GM19468 (cell line): ENCODE data around the gene GJA4.
"Not testable (repeated sequence)": the region's sequence is repeated elsewhere in the genome, so short reads cannot be mapped to it uniquely, and the experiment has no call there.

Experiments
- ATAC-seq: cut with Tn5 transposase; IDR thresholded peaks from one replicate; pipeline ENCODE4 v1.9.1; 2021; ENCODE audit warnings: mild to moderate bottlenecking, moderate library complexity, moderate number of reproducible peaks; ENCODE audit not compliant: unreplicated experiment; ENCODE audit errors: extremely low read depth

Gene GJA4

DNA sequence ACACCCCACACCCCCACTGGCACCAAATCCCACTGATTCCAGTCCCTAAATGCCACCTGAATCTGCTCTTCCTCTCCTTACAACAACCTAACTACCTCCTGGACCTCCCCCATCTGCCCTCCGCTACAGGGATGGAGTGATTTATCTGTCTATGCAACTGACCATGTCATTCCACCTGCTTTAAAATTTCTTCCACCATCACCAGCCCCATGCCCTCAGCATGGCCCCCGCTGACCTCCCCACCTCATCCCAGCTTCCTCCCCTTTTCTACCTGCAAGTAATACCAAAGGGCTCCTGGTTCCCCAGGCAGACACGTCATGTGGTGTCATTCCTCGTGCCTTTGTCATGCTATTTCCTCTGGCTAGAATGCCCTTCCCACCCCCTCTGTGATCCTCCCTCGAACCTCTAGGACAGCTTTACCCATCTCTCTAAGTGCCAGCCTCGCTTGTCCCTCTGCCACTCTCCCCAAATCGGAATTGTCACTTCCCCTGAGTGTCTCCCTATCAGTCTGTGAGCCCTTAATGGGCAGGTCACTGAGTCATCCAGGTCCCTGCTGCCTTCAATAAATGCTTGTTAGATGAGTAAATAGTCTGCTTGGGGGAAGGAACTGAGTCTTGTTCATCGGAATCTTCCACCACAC is 29.5 kb upstream of the GJA4 start:
- no peak for ATAC-seq

DNA sequence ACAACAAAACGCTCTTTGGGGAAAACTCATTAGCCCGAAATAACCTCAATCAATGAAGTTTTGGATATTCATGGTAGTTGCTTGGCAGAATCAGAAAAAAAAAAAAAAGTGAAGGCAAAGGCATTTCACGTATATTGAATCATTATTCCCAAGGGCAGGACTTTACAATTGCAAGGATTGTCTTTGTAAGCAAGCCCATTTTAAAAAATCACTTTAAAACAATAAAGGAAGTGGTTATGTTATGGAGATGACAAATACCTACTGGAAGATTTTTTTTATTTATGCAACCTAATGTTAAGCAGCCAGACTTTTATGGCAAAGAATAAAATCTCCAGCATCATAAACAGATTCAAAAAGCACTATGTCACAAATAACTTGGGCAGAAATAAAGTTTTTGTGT is 23.9 kb upstream of the GJA4 start:
- no peak for ATAC-seq

DNA sequence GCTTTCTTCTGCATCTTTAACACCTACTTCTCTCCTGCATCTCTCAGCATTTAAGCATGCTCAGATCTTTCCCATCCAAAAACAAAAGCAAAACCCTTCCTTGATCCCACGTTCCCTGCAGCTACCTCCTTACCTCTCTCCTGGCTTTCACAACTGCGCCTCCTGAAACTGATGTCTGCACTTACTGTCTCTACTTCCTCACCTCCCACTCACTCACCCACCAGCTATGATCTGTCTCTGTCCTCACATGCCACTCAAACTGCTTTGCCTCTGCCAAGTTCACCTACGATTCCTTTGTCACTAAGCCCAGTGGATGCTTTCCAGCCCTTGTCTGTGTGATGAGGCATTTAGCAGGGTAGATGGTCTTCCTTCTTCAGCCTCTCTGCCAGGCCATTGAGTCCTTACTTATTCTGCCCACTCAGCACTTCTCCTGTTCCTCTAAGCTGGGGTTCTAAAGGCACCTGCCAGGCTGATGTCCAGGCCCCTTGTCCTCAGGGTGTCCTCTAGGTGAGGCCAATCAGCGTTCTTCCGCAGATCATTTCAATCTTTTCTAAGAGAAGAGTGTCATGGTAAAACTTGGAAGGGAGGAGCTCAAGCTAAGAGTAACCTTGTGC is 21.8 kb upstream of the GJA4 start:
- ATAC-seq = no peak

DNA sequence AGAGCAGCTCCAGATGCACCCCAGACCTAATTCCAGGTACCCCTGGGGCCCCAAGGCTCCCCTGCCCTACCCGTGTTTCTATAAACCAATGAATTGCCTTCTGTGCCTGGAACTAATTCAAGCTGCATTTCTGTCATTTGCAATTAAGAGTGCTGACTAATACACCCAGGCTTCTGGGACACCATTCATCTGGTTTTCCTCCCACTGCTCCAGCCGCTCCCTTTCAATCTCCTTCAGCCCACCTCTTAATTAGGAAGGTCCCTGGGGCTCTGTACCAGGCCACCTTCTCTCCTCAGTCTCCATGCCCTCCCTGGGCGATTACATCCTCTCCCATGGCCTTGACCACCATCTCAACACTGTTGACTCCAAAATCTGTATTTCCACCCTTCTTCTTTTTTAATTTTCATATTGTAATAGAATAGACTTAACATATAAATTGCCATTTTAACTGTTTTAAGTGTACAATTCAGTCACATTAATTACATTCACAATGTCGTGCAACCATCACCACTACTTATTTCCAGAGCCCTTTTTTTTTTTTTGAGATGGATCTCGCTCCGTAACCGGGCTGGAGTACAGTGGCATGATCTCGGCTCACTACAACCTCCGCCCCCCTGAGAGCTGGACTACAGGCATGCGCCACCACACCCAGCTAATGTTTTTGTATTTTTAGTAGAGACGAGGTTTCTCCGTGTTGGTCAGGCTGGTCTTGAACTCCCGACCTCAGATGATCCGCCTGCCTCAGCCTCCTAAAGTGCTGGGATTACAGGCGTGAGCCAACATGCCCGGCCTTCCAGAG is 21.0 kb upstream of the GJA4 start:
- ATAC-seq = no peak

DNA sequence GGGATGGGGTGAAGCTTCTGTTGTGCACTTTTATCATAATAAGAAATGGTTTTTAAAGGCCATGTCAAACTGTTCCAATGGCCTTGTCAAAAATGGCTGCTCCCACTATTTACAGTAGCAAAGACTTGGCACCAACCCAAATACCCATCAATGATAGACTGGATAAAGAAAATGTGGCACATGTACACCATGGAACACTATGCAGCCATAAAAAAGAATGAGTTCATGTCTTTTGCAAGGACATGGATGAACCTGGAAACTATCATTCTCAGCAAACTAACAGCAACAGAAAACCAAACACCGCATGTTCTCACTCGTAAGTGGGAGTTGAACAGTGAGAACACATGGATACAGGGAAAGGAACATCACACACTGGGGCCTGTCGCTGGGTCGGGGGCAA is 19.7 kb upstream of the GJA4 start:
- not testable (repeated sequence) for ATAC-seq

DNA sequence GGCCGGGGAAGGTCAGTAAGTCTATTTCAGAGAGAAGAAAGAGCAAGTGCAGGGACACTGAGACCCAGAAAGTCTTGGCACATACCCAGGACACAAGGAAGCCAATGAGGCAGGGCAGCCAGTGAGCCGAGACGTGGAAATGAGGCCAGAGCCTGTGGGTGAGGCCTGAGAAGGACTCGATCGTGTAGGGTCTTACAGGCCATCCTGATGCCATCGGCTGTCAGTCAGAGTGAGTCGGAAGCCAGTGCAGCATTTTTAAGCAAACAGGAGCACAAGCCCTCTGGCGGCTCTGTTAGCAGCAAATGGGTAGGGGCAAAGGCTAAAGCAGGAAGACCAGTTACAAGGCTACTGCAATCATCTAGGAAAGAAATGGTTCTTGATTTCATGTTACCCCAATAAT is 17.8 kb upstream of the GJA4 start:
- ATAC-seq = no peak

DNA sequence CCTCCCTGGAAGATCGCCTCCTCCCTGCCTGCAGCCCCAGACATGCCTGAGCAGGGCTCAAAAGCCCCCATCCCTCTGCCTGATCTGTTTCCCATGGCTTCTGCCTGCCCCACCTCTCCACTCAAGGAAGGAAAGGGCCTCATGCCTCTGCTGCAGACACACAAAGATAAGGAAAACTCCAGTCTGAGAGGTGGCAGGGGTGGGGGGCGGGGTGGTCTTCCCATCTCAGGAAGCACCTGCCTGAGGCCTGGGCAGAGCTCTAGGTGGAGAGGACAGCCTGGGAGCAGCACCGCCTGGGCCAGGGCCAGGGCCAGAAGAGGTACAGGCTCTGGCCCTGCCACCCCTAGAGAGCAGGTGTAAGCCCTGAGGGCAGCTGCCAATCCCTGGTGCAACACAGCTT is 15.9 kb upstream of the GJA4 start:
- ATAC-seq = no peak

DNA sequence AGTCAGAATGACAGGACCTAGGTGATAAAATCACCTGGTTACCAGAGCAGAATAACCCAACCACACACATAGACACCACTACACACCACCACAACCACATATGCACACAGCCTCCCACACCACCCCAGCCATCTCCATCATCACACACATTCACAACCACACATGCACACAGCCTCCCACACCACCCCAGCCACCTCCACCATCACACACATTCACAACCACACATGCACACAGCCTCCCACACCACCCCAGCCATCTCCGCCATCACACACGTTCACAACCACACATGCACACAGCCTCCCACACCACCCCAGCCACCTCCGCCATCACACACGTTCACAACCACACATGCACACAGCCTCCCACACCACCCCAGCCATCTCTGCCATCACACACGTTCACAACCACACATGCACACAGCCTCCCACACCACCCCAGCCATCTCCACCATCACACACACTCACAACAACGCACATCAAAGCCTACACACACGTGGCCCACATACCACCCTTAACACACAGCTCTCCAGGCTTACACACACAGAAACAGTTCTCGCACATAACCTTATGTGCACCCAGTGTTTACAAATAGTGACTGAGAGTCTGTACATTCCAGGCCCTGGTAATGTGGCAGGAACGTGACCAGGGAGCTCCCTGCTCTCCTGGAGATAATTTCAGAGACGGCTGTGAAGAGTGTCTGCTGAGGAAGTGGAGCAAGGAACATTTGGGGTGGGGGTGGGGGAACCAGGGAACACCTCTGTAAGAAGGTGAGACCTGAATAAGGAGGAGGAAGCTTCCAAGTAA is 15.1 kb upstream of the GJA4 start:
- ATAC-seq = no peak

DNA sequence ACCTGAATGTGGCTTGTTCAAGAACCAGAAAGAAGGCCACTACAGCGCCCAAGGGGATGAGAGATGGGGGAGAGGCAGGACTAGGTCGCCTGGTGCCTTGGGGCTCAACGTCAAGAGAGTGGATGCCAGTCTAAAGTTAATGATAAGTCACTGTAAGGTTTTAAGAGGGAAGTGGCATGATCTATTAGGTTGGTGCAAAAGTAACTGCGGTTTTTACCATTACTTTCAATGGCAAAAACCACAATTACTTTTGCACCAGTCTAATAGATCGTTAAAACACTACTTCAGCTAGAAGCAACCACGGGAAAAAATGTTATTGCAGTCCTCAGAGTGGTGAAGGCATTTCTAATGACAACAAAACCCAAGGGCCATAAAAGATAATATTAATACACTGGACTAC is 14.4 kb upstream of the GJA4 start:
- no peak for ATAC-seq

DNA sequence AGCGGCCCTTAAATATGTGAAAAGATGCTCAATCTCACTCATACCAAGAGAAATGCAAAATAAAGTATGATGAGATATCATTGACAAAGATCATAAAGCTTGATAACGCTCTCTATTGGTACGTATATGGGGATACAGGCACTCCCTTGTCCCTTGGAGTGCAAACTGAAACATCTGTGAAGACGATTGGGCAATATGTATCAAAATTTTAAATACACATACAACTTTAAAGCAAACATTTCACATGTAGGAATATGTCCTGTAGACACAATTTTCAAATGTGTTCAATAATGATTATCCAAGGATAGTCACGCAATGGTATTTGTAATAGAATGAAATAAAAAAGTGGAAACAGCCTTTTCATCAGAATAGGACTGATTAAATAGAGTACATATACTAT is 13.8 kb upstream of the GJA4 start:
- ATAC-seq = no peak

DNA sequence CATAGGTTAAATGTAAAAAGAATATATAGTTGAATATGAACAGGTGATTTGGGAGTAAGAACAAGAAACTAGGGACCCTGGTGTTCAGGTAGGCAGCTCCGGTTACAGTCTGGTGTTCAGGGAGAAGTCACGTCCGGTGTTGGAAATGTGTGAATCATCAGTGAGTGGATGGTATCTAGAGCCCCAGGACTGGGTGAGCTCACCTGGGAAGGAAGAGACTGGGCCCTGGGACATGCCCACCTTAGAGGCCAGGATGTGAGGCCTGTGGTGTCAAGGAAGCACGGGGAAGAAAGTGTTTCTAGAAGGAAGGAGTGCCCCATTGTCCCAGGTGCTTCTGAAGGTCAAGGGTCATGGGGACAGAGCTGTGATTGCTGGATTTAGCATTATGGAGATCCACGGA is 13.3 kb upstream of the GJA4 start:
- no peak for ATAC-seq

DNA sequence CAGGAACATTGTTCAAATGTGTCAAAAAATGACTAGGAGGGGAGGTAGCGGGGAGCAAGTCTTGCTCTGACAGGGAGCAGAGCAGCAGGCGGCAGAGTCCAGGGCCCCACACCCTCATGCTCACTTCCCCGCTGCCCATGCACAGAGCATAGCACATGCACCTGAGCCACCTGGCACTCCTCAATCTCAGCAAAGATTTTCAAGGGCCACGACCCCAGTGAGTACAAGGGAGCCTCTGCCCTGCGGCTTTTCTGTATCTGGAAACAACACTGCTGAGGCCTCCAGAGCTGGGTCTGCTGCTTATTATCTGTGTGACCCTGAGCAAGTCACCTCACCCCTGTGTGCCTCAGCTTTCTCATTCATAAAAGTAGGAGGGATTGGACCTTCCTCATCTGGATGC is 12.8 kb upstream of the GJA4 start:
- ATAC-seq = no peak

DNA sequence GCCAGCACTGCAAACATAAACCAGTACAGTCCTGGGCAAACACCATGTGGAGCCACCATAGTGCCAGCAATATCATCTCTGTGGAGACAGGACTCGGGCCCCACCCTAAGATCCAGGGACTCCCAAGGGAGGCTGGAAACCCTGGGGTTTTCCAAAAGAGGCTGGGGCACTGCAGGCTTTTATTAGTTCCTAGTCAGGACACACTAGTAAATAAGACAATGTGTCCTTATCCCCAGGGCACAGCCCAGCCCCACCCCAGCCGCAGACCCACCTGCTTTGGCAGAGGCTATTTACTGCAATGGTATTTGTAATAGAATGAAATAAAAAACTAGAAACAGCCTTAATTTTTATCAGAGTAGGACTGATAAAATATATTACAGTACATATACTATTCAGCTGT is 12.3 kb upstream of the GJA4 start:
- no peak for ATAC-seq

DNA sequence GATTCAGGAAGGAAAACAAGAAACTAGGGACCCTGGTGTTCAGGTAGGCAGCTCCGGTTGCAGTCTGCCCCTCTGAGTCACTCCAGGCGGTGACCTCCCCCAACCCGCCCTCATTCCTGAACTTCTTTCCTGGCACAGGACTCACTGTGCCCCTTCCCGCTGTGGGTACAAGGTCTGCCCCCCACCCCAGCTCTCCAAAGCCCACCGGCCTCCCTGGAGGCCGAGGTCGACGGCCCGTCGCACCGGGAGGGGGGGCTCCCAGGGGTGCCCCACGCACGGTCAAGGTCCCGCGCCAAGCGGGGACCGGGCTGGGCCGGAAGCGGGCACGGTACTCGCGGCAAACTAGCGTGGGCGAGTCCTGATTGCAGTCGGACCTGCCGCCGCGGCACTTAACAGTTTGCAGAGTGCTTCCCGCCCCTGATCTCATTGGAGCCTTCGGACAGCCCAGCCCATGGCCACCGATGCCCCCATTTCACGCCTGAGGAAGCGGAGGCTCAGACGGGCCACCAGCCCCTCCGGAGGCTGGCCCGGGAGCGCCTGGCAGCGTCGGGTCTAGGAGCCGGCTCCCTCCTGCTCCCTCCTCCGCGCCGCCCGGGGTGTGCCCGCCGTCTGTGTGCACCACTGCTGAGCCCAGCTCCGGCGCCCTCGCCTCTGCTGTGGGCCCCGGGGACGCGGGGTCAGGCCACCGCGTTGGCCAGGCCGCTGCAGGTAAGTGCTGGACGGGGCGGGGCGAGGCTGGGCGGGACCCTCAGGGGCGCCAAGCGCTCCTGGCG is 11.5 kb upstream of the GJA4 start, which contains the start of gene GJB3:
Gene GJB3 (plus strand): TSS at position 144 of the 773 bp plus-strand sequence. CDS start 3,549 bp downstream, outside the sequence.
- no peak for ATAC-seq

DNA sequence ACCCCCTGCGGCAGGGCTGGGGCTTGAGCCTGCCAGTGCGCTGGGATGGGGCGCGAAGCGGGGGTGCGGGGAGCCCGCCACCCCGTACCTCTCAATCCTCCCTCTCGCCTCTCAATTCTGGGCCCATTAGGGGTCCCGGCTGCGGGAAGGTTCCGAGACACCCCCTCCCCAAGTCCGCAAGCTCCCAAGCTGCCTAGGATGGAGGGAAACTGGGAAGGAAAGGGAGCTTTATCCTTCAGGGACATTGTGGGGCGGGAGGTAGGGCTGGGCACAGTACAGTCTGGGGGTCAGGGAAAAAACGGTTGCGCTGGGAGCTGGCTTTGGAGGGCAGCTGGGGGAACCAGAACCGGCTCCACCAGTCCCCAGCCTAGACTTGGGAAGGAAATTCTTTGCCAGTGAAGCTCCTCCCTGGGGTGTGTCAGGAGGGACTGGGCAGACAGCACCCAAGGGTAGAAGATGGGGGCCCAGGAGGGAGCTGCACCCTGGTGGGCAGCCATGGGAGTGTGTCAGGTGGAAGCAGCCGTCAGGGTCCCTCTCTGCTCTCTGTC is 10.9 kb upstream of the GJA4 start:
- ATAC-seq = no peak

DNA sequence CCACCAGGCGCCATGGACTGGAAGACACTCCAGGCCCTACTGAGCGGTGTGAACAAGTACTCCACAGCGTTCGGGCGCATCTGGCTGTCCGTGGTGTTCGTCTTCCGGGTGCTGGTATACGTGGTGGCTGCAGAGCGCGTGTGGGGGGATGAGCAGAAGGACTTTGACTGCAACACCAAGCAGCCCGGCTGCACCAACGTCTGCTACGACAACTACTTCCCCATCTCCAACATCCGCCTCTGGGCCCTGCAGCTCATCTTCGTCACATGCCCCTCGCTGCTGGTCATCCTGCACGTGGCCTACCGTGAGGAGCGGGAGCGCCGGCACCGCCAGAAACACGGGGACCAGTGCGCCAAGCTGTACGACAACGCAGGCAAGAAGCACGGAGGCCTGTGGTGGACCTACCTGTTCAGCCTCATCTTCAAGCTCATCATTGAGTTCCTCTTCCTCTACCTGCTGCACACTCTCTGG is 8.0 kb upstream of the GJA4 start:
- no peak for ATAC-seq

DNA sequence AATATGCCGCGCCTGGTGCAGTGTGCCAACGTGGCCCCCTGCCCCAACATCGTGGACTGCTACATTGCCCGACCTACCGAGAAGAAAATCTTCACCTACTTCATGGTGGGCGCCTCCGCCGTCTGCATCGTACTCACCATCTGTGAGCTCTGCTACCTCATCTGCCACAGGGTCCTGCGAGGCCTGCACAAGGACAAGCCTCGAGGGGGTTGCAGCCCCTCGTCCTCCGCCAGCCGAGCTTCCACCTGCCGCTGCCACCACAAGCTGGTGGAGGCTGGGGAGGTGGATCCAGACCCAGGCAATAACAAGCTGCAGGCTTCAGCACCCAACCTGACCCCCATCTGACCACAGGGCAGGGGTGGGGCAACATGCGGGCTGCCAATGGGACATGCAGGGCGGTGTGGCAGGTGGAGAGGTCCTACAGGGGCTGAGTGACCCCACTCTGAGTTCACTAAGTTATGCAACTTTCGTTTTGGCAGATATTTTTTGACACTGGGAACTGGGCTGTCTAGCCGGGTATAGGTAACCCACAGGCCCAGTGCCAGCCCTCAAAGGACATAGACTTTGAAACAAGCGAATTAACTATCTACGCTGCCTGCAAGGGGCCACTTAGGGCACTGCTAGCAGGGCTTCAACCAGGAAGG is 7.4 kb upstream of the GJA4 start:
- ATAC-seq = no peak

DNA sequence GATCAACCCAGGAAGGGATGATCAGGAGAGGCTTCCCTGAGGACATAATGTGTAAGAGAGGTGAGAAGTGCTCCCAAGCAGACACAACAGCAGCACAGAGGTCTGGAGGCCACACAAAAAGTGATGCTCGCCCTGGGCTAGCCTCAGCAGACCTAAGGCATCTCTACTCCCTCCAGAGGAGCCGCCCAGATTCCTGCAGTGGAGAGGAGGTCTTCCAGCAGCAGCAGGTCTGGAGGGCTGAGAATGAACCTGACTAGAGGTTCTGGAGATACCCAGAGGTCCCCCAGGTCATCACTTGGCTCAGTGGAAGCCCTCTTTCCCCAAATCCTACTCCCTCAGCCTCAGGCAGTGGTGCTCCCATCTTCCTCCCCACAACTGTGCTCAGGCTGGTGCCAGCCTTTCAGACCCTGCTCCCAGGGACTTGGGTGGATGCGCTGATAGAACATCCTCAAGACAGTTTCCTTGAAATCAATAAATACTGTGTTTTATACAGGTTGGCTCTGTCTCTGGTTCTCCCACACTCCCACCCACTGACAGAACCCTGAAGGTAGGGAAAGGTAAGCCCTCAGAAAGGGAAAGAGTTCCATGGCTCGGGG is 6.8 kb upstream of the GJA4 start:
- no peak for ATAC-seq
